Measurements from ENCODE around the gene TRPM7. TPM values are rescaled to one million over a fixed set of nuclear protein-coding genes. Genes with fewer than 3 reads are reported as not detected.

The TRPM7 gene
- total and polyA plus RNA-seq, 2 of the 8 experiments (the other 6 are each of a cell fraction or from before 2014, with no cell fraction given): 7.5 to 33.2 TPM

GRCh38 chr15:50655555-50655954 is 31.0 kb downstream of the TRPM7 start (continued):
- no peak for TF ChIP-seq ATF2 (IDR thresholded peaks at IDR 0.05; ENCODE audit: low read length)
- no peak for TF ChIP-seq TCF12 (IDR thresholded peaks at IDR 0.05; ENCODE audit: low read depth, low read length)
- no peak for TF ChIP-seq KDM5A (IDR thresholded peaks at IDR 0.05; ENCODE audit: low read length)

All from H1 (cell line).